Measurements from ENCODE around the gene RASAL2.

RASAL2 gene

DNA sequence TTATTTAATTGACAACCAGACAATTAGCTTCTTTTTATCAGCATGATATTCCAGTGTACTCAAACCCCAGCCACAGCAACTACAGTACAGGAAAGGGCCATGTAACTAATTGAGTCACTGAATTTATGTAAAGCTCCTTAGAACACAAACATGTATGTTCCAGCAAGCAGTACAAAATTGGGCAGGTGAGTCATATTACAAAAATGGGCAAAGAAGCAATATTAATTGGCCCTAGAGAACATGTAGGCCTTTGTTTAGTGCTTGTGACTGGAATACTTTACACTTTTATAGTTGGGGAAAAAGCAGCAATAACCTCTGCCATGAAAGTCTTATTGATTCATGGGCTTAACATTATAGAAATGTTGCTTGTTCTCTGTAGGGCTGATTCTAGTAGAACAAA is 371.1 kb downstream of the RASAL2 start:
- DNase-seq, result no peak

DNA sequence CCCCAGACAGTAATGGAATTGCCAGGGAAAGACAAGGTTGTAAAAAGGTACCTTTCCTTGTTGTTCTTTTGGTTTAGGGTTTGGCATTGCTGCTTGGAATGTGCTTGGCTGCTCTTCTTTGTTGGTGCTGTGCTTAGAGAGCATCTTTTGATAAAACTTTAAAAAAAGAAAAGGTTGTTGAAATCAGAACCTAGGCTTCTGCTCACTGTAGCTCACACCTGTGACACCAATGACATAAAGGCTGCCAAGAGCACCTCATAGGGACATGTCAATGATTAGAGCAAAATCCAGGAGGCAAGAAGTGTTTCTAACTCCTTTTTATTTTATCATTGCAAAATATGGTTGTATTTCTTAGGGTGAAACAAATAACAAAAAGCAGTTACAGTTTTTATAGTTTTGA is 373.9 kb downstream of the RASAL2 start:
- no peak for DNase-seq

- no peak for DNase-seq
These were observed 376.6 kb downstream of the RASAL2 start for GRCh38 chr1:178470411-178470960.

GRCh38 chr1:178472531-178472930 is 378.6 kb downstream of the RASAL2 start:
- no peak for DNase-seq

DNA sequence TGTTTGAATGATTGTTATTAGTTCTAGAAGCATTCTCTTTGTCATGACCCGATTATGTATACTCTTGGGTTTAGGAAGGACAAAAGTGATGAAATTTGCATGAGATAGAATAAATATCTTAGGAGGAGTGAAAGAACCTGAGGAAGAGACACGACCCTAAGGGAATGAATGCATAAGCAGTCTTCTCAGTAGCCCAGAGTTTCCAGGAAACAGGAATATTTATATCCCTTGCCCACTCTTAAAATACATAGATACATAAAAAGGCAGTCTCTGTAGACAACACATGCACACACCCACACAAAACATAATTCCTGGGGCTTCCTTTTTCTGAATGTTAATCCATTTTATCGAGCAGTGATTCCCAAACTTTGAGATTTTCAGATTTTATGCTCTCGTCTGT is 383.5 kb downstream of the RASAL2 start:
- no peak for DNase-seq

GRCh38 chr1:178477841-178478240 is 383.9 kb downstream of the RASAL2 start:
- DNase-seq, result no peak

DNA sequence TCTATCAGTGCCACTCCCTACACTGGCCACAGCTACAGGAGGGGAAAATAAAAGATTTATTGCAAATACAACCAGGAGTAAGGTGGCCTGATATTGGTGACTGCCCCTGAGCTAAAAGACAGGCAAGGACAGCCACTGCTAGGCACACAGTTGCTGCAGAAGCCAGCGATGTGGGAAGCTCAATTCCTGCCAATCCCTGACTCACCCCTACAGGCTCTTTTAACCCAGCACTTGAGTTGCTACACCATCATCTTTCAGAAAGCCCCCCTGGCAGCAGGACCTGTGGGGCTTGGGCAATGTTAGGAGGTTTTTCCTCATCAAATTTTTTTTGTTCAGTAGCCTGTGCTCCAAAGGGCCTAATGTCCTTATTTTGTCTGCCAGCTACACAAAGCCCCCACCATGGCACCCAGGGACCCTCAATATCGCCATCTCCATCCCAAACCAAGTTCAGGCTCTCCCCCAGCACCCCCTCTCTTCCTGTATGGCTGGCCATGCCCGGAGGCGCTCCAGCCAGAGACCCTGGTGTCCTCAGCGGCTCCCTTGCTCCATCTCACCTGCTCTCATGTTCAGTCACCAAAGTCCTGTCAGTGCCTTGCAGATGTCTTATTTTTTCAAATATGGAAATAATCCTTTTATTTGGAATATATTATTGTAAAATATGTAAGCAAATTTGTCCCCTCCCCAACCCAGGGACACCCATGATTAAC is 389.5 kb downstream of the RASAL2 start:
- DNase-seq, result no peak

GRCh38 chr1:178484698-178485225 is 390.9 kb downstream of the RASAL2 start:
- no peak for DNase-seq

DNA sequence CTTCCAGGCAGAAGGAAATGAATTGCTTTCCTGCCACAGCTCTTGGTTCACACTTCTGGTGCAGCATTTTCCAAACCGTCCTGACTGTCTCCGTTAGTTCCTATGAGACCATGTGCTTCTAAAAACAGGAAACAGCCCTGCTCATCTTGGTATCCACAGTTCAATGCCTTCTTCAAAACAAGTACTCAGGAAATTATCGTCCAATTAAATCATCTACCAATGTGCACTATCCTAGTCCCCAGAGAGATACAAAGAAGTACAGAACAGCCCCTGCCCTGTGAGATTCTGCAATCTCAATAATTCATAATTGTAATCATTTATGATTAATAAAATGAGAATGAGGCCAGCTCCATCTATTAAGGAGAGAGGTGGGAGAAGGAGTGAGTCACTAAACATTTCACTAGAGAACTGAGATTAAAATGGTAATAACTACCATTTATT is 391.7 kb downstream of the RASAL2 start:
- DNase-seq, result no peak

GRCh38 chr1:178486100-178487069 is 392.5 kb downstream of the RASAL2 start:
- no peak for DNase-seq

DNA sequence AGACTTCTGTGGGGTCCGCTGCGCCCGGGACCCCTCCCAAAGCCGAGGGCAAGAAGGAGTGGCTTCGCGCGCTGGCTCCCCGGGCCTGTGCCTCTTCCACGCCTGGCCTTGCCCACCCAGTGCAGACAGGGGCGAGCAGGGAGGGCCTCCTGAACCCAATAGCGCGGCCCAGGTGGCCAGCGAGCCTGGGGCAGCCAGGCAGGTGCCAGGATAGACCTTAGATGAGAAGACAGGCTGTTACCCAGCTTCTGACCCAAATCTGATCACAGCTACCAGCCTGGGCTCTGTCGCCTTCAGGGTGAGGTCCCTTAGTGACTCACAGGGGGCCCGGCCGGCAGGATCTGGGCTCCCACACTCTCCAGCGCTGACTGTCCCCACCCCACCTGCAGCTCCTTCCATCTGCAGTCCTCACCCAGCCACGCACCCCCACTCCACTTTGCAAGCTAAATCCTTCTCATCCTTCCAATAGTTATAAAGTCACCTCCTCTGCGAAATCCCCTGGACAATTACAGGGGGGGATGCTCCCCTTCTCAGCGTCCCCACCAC is 393.2 kb downstream of the RASAL2 start:
- no peak for DNase-seq

GRCh38 chr1:178488393-178488792 is 394.5 kb downstream of the RASAL2 start:
- DNase-seq, result no peak

GRCh38 chr1:178489399-178489798 is 395.5 kb downstream of the RASAL2 start:
- no peak for DNase-seq

DNA sequence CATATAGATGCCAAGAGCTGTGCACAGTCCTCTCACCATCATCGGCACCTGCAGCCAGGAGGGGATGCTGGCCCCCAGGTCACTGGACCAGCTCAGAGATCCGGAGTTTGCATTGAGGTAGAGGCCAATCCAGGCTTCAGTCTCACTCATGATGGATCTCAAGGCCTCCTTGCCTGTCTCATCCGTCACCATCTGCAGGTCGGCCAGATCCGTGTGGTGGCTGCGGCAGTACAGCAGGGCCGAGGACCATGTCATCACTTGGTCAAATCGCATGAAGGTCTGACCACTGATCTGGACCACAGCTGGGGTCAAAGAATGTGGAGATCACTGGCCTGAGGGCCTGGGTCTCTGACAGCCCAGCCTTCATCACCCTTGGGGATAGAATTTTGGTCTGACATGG is 396.2 kb downstream of the RASAL2 start:
- DNase-seq, result no peak

- DNase-seq, result no peak
These were observed 397.1 kb downstream of the RASAL2 start for GRCh38 chr1:178490967-178491366.

DNA sequence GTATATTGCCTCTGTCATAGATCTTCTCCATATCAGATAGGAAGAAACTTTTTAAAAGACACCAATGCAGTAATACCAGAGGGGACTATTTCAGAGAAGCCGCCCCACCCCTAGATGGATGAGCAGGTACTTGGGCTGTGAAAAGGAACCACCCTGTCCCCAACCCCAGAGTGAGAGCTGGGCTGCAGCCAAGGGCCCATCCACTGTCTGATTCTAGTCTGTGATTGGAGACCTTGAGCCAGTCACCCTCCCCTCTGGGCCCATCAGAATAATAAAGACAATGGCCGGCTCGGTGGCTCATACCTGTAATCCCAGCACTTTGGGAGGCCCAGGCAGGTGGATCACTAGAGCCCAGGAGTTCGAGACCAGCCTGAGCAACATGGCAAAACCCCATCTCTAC is 397.8 kb downstream of the RASAL2 start:
- DNase-seq, result no peak

GRCh38 chr1:178492341-178492740 is 398.4 kb downstream of the RASAL2 start:
- DNase-seq, result no peak

DNA sequence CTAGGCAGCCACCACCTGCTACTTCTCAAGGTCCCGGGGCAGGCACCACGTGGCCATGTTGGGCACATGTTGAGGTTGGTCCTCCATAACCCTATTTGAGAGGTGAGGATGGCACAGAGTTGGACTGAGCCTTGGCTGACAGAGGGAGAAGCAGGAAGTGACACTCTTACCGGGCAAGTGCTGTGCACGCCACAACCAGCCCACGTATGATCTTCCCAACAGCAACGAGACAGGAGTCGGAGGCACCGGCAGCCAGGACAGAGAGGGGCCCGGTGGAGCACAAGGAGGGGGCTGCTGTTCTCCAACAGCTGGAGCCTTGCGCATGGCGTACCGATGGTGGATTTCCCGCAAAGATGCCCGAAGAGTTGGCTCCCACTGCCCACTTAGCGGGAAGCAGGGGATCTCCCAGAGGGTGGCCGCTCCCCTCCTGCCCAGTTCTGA is 399.4 kb downstream of the RASAL2 start:
- no peak for DNase-seq

GRCh38 chr1:178494569-178494971 is 400.7 kb downstream of the RASAL2 start:
- no peak for DNase-seq

DNA sequence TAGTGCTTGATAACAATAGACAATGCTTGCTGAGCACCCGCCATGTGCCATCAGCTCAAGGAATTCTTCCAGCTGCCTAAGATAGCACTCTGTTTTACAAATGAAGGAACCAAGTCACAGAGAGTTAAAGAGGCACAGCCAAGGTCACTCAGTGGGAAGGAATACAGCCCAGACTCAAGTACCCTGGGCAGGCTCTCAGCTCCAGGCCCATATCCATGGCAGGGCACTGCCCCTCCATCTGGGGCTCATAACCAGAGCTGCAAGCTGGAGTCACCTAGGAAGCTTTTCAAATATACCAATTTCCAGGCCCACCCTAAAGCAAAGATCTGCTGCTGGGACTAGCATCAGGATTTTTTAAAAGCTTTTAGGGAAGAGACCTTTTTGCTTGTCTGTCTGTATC is 401.3 kb downstream of the RASAL2 start:
- no peak for DNase-seq

DNA sequence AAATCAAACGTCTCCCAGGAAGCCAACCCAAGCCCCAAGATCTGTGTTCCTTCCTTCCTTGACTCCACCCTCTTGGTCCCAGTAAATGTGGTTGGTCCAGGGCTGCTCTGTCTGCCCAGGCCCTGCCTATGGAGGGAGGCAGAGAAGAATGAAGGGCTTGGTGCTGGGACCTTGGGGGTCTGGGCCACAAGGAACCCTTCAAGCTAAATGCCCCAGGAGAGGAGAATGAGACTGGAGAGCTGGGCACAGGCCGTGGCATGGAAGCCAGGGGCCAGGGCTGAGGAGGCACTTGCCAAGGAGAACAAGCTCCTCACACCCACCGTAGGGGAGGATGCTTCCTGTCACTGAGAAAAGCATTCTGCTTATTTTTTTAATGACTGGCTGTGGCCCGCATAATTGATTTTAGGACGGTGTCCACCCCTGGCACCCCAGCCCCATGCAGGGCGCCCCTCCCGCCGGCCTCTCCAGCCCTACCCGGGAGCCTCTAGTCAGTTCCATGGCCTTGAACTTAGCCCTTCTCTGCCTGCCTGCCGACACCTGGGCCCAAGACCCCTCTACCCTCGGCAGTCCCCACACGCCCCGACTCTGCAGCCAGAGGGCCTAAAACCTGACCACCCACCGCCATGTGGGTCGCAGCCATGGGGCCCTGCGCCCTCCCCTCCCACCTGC is 402.0 kb downstream of the RASAL2 start:
- DNase-seq, result no peak

DNA sequence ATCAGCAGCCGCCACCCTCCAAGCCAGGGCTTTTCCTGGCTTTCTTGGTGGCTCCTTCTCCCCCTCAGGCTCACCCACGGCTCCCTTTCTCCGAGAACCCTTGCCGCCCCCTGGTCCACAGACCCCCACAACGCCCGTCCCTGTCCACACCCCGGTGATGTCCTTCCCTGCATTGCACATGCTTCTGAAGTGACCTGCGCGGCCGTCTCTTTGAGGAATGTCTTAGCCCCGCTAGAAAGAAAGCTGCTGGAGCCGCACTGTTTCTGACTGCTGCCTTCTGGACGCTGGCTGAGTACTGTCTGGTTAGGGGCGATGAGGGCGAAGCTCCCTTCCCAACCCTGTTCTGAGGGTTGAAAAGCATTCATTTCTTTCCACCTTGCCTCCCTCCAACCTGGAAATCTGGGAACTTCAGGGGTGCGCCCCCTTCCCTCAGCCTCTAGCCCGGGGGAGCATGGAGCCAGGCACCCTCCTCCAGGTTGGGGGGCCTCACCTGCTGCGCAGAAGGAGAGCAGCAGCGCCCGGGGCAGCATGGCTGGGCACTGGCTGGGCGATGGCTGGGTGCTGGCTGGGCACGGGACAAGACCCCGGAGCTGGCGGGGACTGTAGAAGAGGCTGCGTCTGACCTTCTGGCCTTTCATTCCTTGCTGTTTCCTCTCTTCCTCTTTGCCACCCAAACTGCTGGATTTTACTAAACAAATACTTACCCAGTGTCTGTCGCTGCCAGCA is 402.7 kb downstream of the RASAL2 start, which contains the start of gene CLEC20A:
TSS of gene CLEC20A (minus strand) at position 555 of the 726 bp plus-strand sequence. CDS start at position 530, 25 bp downstream.
- DNase-seq, result no peak
